HG03159 (cell line): Measurements from ENCODE around the gene MICAL2.

Experiments
- ATAC-seq: cut with Tn5 transposase; IDR thresholded peaks from one replicate; pipeline ENCODE4 v1.9.1; 2021; ENCODE audit warnings: mild to moderate bottlenecking, moderate library complexity; ENCODE audit not compliant: unreplicated experiment

The MICAL2 gene

DNA sequence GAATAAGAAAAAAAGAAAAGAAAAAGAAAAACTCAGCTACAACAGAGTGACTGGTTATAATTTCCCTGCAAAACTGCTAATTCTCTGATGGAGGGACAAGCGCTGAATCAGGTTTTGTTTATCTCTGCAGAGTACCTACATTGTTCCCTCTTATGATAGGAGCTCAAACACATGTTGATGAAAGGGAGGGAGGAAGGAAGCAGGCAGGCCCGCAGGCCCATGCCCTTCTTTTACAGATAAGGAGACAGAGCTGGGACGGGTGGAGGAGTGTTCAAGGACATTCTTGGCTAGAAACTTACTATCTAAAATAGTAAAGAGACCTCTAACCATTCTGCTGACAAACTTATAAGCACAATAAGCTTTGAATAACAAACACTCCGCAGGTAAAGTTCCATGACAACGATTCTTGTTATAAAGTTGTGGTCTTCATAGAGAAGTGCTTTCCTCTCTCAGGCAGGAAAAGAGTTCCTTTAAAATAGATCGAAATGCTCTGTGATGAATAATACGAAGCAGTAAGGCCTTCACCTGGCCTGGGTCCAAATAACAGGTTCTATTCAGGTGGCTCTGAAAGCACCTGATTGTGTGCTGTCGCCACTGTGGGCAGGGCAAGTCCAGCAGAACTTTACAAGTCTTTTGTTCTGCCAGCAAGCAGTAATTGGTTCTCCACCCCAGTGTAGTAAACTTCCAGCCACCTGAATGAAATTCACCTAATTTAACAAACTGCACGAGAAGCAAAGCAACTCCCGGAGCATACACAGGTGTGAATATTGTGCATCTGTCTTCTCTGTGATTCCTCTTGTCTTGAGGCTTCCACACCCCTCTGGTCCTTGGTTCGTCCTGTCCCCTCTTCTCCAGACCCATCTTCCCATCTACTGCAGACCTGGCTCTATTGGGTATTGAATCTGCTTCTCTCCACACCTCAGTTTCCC is 15.3 kb upstream of the MICAL2 start:
- no peak for ATAC-seq

- ATAC-seq: no peak
Observed at GRCh38 chr11:12097219-12097618, 13.2 kb upstream of the MICAL2 start.

DNA sequence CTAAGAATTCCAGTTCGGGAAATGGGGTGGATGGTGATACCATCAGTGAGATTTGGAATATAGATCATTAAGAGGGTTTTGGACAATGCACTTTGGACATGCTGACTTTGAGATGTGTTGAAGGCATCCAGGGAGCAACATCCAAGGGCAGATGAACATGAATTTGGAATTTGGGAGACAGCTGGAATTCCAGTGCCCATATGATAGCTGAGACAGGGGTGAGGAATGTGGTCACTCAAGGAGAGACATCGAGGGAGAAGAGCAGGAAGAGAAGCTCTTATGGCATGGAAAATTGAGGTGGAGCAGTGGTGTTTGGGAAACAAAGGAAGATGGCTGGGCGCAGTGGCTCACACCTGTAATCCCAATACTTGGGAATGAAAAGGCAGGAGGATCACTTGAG is 11.8 kb upstream of the MICAL2 start:
- ATAC-seq: no peak

DNA sequence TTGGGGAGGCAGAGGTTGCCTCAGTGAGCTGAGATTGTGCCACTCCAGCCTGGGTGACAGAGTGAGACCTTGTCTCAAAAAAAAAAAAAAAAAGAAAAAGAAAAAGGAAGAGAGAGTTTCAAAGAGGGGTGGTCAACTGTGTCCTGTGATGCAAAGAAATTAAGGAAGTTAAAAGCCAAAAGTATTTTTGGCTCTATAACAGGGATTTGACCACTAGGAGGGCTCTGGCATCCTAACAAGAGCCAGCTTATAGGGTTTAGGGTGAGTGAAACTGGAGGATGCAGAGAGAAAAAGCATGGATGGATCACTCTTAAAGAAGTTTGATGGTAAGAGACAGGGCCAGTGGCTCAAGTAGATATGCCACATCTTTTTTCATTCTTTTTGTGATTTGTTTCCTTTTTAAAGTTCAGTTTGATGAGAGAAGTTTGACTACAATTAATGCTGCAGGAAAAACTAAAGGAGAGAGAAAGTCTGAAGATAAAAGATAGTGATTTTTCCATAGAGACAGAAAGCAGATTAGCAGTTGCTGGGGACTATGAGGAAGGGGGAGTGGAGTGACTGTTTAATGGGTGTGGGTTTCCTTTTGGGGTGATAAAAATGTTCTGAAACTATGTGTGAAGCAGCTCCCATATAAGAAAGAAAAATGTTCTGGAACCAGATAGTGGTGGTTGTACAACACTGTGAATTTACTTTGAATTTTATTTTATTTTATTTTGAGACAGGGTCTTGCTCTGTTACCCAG is 11.1 kb upstream of the MICAL2 start:
- no peak for ATAC-seq

DNA sequence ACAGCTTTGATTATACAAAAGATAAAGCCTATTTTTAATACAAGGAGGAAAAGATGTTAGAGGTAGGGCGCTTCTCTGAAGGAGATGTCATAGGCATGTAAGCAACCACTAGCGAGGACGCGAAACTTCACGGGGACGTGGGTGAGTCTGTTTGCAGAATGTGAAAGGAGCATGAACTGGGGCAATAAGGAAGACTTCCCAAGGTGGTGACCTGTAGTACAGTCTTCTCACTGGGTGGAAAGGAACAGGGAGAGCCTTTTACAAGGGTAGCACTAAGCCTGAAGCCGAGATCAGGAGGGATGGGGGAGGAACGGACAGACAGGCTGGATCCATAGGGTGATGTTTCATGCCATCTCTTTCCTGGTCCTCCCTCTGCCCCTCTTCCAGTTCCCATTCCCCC is 10.0 kb upstream of the MICAL2 start:
- no peak for ATAC-seq

GRCh38 chr11:12100841-12101242 is 9.5 kb upstream of the MICAL2 start:
- ATAC-seq: no peak

GRCh38 chr11:12101318-12101717 is 9.1 kb upstream of the MICAL2 start:
- no peak for ATAC-seq

GRCh38 chr11:12102588-12103410 is 7.6 kb upstream of the MICAL2 start:
- ATAC-seq: no peak

DNA sequence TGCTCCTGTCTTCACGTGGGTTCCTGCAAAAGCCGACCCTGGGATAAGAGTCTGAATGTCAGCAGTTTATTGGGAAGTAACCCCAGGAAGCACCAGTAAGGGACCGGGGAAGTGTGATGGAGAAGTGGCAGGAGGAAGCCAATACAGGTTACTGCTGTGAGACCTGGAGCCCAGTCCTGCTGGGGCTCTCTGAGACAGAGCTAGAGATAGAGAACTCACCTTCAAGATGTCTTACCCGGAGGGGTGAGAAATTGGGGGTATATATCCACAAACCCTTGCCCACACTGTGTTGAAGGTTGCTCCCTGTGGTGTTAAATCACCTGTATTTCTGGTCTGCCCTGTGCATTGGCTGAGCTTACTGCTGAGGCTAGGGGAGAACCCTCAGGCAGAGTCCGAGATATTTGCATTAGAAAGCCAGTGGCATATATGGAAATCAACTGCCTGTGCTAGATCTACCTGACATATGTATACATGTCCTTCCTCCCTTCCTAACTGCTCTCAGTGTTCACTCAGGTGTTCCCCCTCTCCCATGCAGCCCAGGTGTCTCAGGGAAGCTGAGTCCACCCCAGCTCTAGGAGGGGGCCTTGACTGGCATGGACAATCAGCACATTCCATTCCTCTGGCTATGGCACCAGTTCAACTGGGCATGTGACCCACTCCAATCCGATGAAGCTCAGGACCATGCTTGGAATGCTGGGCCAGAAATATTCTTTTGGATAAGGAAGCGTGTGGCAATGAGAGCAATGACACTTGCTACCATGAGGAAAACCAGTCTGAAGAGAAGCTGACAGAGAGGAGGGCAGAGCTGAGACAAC is 6.8 kb upstream of the MICAL2 start:
- ATAC-seq: no peak

- no peak for ATAC-seq
Observed at GRCh38 chr11:12105471-12105870, 4.9 kb upstream of the MICAL2 start.

DNA sequence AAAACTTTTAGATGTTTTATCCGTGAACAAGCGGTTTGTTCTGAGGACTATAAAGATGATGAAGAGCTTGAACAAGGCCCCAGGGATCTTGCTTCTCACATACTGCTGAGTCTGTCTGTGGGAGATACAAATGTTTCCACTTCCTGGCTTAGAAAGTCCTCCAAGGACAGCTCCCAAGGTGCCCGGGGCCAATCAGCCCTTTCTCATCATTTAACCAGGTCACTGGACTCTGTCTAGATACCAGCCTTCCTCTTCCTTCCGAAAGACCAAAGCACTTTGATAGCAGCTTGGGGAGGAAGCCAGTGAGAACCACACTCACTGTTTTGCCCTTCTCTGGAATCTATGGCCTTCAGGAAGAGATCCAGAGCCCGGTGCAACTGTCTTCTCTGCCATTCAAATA is 4.3 kb upstream of the MICAL2 start:
- ATAC-seq: no peak

- ATAC-seq: no peak
Observed at GRCh38 chr11:12106501-12106900, 3.9 kb upstream of the MICAL2 start.

DNA sequence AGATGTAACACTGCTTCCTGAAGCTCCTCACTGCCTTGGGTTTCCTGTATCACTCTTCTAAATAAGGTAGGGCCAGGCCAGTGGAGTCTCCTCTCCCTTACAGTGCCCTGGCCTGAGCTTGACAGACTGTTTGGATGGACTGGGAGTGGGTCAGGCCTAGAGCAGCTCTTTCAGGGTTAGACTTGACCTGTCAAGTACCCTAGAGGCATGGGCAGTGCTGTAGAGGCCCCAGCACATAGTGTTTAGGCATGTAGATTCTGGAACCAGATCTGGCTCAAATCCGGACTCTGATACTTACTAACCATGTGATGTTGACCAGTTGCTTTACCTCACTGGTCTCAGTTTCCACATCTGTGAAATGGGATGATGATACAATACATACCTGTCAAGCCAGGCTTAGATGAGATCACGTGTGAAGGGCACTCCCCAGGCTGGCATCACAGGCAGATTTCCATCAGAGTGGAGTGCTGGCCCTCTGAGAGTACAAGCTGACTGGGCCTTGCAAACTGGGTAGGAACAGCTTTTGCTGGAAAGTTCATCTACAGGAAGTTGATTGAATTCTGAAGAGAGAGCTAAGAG is 1.4 kb upstream of the MICAL2 start:
- no peak for ATAC-seq

- no peak for ATAC-seq
Observed at GRCh38 chr11:12109591-12110196, 696 bp upstream of the MICAL2 start.

- peak; percentile 36 for ATAC-seq
Observed at GRCh38 chr11:12110714-12111548, 541 bp downstream of the MICAL2 start.

- no peak for ATAC-seq
Observed at GRCh38 chr11:12111549-12112520, 1.4 kb downstream of the MICAL2 start.

- no peak for ATAC-seq
Observed at GRCh38 chr11:12112750-12113149, 2.4 kb downstream of the MICAL2 start.

DNA sequence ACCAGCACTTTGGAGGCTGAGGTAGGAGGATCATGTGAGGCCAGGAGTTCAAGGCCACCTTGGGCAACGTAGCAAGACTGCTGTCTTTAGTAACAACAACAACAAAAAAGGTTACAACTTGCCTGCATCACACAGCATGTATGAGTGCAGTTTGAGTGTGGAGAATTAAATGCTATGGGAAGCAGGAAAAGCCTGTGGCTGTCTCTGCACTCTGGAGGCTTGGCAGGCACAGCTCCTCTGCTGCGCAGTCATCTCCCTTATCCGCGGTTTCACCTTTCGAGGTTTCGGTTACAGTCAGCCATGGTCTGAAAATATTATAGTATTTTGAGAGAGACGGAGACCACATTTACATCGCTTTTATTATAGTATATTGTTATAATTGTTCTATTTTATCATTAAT is 2.9 kb downstream of the MICAL2 start:
- no peak for ATAC-seq
